ENCODE results near the gene BCL2. TPM values are rescaled to one million over a fixed set of nuclear protein-coding genes. Genes with fewer than 3 reads are reported as not detected.

The BCL2 gene
- total and polyA plus RNA-seq, 9 of the 15 experiments (the other 6 are each of a cell fraction or from before 2014, with no cell fraction given), result 0.10 to 1.1 (median 0.65) TPM

DNA sequence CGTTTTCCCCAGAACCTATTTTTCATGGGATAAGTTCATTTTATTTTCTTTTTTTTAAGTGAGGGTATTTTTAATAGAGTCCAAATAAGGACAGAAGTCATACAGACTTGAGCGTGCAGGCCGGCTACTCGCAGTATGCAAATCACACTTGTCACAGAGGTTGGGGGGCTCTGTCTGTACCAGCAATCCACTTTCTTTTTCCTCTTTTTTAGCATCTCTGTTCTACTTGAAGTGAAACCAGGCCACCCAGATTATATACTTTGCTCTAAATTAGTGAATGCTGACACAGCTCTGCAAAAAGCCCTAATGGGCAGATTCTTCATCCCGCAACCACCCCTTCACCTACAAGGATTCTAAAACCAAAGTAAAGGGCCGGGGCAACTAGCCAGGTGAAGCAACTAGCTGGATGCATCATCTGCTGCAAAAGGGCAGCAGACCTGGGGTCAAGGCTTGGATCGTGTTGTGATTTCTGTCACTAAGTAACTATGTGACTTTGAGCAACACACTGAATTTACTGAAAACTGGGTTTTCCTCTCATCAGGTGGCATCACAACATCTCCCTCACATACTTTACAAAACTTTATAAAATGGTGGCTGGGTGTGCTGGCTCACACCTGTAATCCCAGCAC lies 29.1 kb upstream of the BCL2 start:
- no peak overlapping the region for H3K4me3 ChIP-seq
- in situ Hi-C loops (cut with MboI) (loop anchor here (10.0 kb wide), 1 partner anchor 86 kb away; no protein-coding TSS in a partner anchor), intact Hi-C loops (cut with micrococcal nuclease) (loop anchor here (10.0 kb wide), 1 partner anchor 496 kb away; no protein-coding TSS in a partner anchor)
- ChIA-PET CTCF (ENCODE audit: low intra/inter-chr PET ratio) (no interaction called here), POLR2A (interaction anchor here (0.9 kb wide), 1 partner anchor 8 kb away, joined by 4 read pairs; no protein-coding TSS in a partner anchor)
- ATAC-seq, result no peak
- no peaks in the 10 kb centered on the region for H3K79me2 ChIP-seq (ENCODE audit: control insufficient read depth, insufficient read depth, low read length)
- no peaks in the 10 kb centered on the region for H3K27me3 ChIP-seq (ENCODE audit: control insufficient read depth in 2 of 2, insufficient read depth in 2 of 2, low read length in 2 of 2)
- no peak overlapping the region for H3K9ac ChIP-seq (ENCODE audit: insufficient read depth in 1 of 2, low read depth in 2 of 2, low read length in 2 of 2)
- H3K9me3 ChIP-seq (replicated peaks; ENCODE audit: control insufficient read depth, insufficient read depth, low read depth, low read length), result no peaks in the 10 kb centered on the region
- H3K4me1 ChIP-seq (replicated peaks in 1 of 2; ENCODE audit: control insufficient read depth in 2 of 2, insufficient read depth in 2 of 2, low read length in 2 of 2), result no peaks in the 10 kb centered on the region
- TF ChIP-seq PYGO2 (tag; IDR thresholded peaks at IDR 0.05) (no peak), CBX5 (IDR thresholded peaks at IDR 0.05; ENCODE audit: borderline replicate concordance, low read depth) (no peak), SMAD4 (CRISPR knock-in tag; conservative IDR thresholded peaks at IDR 0.05) (no peak), EP400 (IDR thresholded peaks at IDR 0.05) (no peak), HDAC6 (IDR thresholded peaks at IDR 0.05; ENCODE audit: low read depth, low read length) (no peak), TOE1 (IDR thresholded peaks at IDR 0.05; ENCODE audit: borderline replicate concordance) (no peak), TOE1 (CRISPR knock-in tag; IDR thresholded peaks at IDR 0.05; ENCODE audit: borderline replicate concordance, low read depth) (no peak)
- TF ChIP-seq, protein P1, sequence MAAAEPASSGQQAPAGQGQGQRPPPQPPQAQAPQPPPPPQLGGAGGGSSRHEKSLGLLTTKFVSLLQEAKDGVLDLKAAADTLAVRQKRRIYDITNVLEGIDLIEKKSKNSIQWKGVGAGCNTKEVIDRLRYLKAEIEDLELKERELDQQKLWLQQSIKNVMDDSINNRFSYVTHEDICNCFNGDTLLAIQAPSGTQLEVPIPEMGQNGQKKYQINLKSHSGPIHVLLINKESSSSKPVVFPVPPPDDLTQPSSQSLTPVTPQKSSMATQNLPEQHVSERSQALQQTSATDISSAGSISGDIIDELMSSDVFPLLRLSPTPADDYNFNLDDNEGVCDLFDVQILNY (CRISPR knock-in tag; IDR thresholded peaks at IDR 0.05), result no peak
- no peak overlapping the region for H3K4me2 ChIP-seq (ENCODE audit: insufficient read depth, low read length)
- DNase-seq (ENCODE audit: extremely low read depth in 1 of 4, low spot score in 3 of 4), result no peak
- FAIRE-seq, result no peak
- H3K36me3 ChIP-seq (ENCODE audit: control insufficient read depth, insufficient read depth, low read length), result peaks cover 49% of the 10 kb centered on the region; the same call in 2 of the 3 replicates
- no peak overlapping the region for H3K27ac ChIP-seq (ENCODE audit: extremely low read depth, low read depth, low read length)
- H3K9me1 ChIP-seq (ENCODE audit: control insufficient read depth, insufficient read depth, low read length), result no peaks in the 10 kb centered on the region
- no peaks in the 10 kb centered on the region for H4K20me1 ChIP-seq (replicated peaks; ENCODE audit: control insufficient read depth, insufficient read depth, low read length)
- no TSS peak for BruUV-seq (replicated peaks)
- H2AFZ ChIP-seq (ENCODE audit: low read depth, low read length), result no peak overlapping the region
- WGBS (ENCODE audit: insufficient coverage, low coverage, missing lambda C conversion rate), result 88% methylated on average over 6 of the region's 7 CpGs

Measured in K562 (cell line).